Nephron (organoid): Measurements from ENCODE around the gene SLC6A6.

Source experiments
- H3K27ac Mint-ChIP-seq, 3 experiments: 2 replicates each; pipeline ENCODE4 v1.8.0; 2020; ENCODE audit warnings: mixed read lengths in 3 of 3, mild to moderate bottlenecking in 2 of 3, moderate library complexity in 1 of 3
- H3K27me3 Mint-ChIP-seq: 2 replicates; pipeline ENCODE4 v1.8.0; 2021; ENCODE audit warnings: low read depth, mild to moderate bottlenecking, moderate library complexity, mixed read lengths
- H3K36me3 Mint-ChIP-seq: 2 replicates; pipeline ENCODE4 v1.8.0; 2020; ENCODE audit warnings: low read depth, mixed read lengths
- H3K4me1 Mint-ChIP-seq: 2 replicates; pipeline ENCODE4 v1.8.0; 2020; ENCODE audit warnings: mixed read lengths
- H3K4me3 Mint-ChIP-seq, 3 experiments: 2 replicates each; pipeline ENCODE4 v1.8.0; 2020; ENCODE audit warnings: mild to moderate bottlenecking in 3 of 3, mixed read lengths in 3 of 3, moderate library complexity in 2 of 3
- H3K9me3 Mint-ChIP-seq: 2 replicates; pipeline ENCODE4 v1.8.0; 2020; ENCODE audit warnings: mixed read lengths
- CTCF ChIP-seq, 3 experiments: fragments of 200-600 bp; sonication (generic); IDR thresholded peaks; one replicate each; pipeline ENCODE4 v1.5.0; 2021; ENCODE audit warnings: antibody characterized with exemption in 3 of 3; ENCODE audit not compliant: unreplicated experiment in 3 of 3

The SLC6A6 gene

GRCh38 chr3:14402304-14402811 lies at the start of gene SLC6A6:
Gene SLC6A6 (plus strand): TSS chr3:14402606. CDS start chr3:14443635, 41,029 bp downstream.
- H3K9me3 Mint-ChIP-seq = no peaks in the 10 kb centered on the region
- peaks cover 35% of the 10 kb centered on the region for H3K27me3 Mint-ChIP-seq
- peaks cover 32% of the 10 kb centered on the region for H3K4me1 Mint-ChIP-seq
- TF ChIP-seq CTCF (IDR thresholded peaks at IDR 0.05; ENCODE audit: unreplicated experiment in 3 of 3) = peak in 2 of 3 experiments; percentile 38 to 43
- H3K4me3 Mint-ChIP-seq = peak within 1 kb of the TSS; percentile 94 to 98 (median 95)
- H3K27ac Mint-ChIP-seq = peak within 1 kb of the TSS; percentile 81 to 94 (median 90)
- peaks cover 4% of the 10 kb centered on the region for H3K36me3 Mint-ChIP-seq

GRCh38 chr3:14353502-14353901 lies 48.9 kb upstream of the SLC6A6 start:
- Mint-ChIP-seq H3K4me3 (peak overlapping the region in 1 of 3 experiments; percentile 12), H3K4me1 (peaks cover 26% of the 10 kb centered on the region)

GRCh38 chr3:14357463-14357862 lies 44.9 kb upstream of the SLC6A6 start:
- peaks cover 30% of the 10 kb centered on the region for H3K4me1 Mint-ChIP-seq
- peaks cover 3% of the 10 kb centered on the region for H3K9me3 Mint-ChIP-seq
- H3K27ac Mint-ChIP-seq = peak overlapping the region; percentile 36 to 90 (median 81)
- no peak overlapping the region for H3K4me3 Mint-ChIP-seq
- H3K27me3 Mint-ChIP-seq = peaks cover 35% of the 10 kb centered on the region
- no peak for TF ChIP-seq CTCF (IDR thresholded peaks at IDR 0.05; ENCODE audit: unreplicated experiment in 3 of 3)
- no peaks in the 10 kb centered on the region for H3K36me3 Mint-ChIP-seq

More at GRCh38 chr3:14353502-14353901, 48.9 kb upstream of the SLC6A6 start:
- H3K9me3 Mint-ChIP-seq = no peaks in the 10 kb centered on the region
- no peak for TF ChIP-seq CTCF (IDR thresholded peaks at IDR 0.05; ENCODE audit: unreplicated experiment in 3 of 3)
- peaks cover 23% of the 10 kb centered on the region for H3K27me3 Mint-ChIP-seq
- no peaks in the 10 kb centered on the region for H3K36me3 Mint-ChIP-seq
- peak overlapping the region; percentile 49 to 87 (median 56) for H3K27ac Mint-ChIP-seq

- Mint-ChIP-seq H3K4me3 (peak overlapping the region in 1 of 3 experiments; percentile 3), H3K27me3 (peaks cover 41% of the 10 kb centered on the region), H3K36me3 (no peaks in the 10 kb centered on the region), H3K27ac (peak overlapping the region; percentile 36 to 95 (median 71)), H3K4me1 (peaks cover 26% of the 10 kb centered on the region), H3K9me3 (peaks cover 3% of the 10 kb centered on the region)
- no peak for TF ChIP-seq CTCF (IDR thresholded peaks at IDR 0.05; ENCODE audit: unreplicated experiment in 3 of 3)
Measured at GRCh38 chr3:14358426-14359211, 43.8 kb upstream of the SLC6A6 start.

GRCh38 chr3:14359348-14359747 lies 43.1 kb upstream of the SLC6A6 start:
- Mint-ChIP-seq H3K27ac (peak overlapping the region; percentile 36 to 95 (median 71)), H3K36me3 (no peaks in the 10 kb centered on the region), H3K9me3 (peaks cover 3% of the 10 kb centered on the region), H3K4me3 (no peak overlapping the region), H3K4me1 (peaks cover 27% of the 10 kb centered on the region), H3K27me3 (peaks cover 45% of the 10 kb centered on the region)
- TF ChIP-seq CTCF (IDR thresholded peaks at IDR 0.05; ENCODE audit: unreplicated experiment in 3 of 3) = no peak
